Astrocyte (in vitro differentiated cells and primary cell): ENCODE results near the gene PCDHB10. TPM values are rescaled to one million over a fixed set of nuclear protein-coding genes. Genes with fewer than 3 reads are reported as not detected.
"Not testable (repeated sequence)": the region's sequence is repeated elsewhere in the genome, so short reads cannot be mapped to it uniquely, and the experiment has no call there.

Source experiments
- DNase-seq: peaks from one replicate; pipeline ENCODE4 v3.0.0-alpha.2; 2010; ENCODE audit warnings: low read depth
- FAIRE-seq: peaks from 2 replicates; lab custom pipeline; 2011; peaks lifted over from hg19 to GRCh38; lab: Jason Lieb, UNC
- H2AFZ ChIP-seq: 2 replicates; pipeline ENCODE4 v1.6.0; 2012; ENCODE audit warnings: low read depth, low read length, inconsistent platforms
- H3K27ac ChIP-seq: 2 replicates; pipeline ENCODE4 v1.5.1; 2011; ENCODE audit warnings: low read depth, low read length, inconsistent platforms
- H3K27me3 ChIP-seq: 2 replicates; pipeline ENCODE4 v1.6.0; 2011; ENCODE audit warnings: low read length, inconsistent platforms; ENCODE audit not compliant: insufficient read depth
- H3K36me3 ChIP-seq: 2 replicates; pipeline ENCODE4 v1.5.1; 2011; ENCODE audit warnings: low read length, inconsistent platforms; ENCODE audit not compliant: insufficient read depth
- H3K4me1 ChIP-seq: 2 replicates; pipeline ENCODE4 v1.5.1; 2011; ENCODE audit warnings: low read length, inconsistent platforms; ENCODE audit not compliant: insufficient read depth
- H3K4me2 ChIP-seq: 2 replicates; pipeline ENCODE4 v1.6.0; 2012; ENCODE audit warnings: low read length, inconsistent platforms
- H3K4me3 ChIP-seq: 2 replicates; pipeline ENCODE4 v1.5.1; 2011; ENCODE audit warnings: low read depth, mild to moderate bottlenecking, low read length, inconsistent platforms; ENCODE audit not compliant: insufficient read depth
- H3K79me2 ChIP-seq: 2 replicates; pipeline ENCODE4 v1.6.0; 2012; ENCODE audit warnings: mild to moderate bottlenecking, low read length, inconsistent platforms; ENCODE audit not compliant: insufficient read depth
- H3K9ac ChIP-seq: 2 replicates; pipeline ENCODE4 v1.6.0; 2012; ENCODE audit warnings: mild to moderate bottlenecking, low read length, inconsistent platforms
- H3K9me3 ChIP-seq: 2 replicates; pipeline ENCODE4 v1.5.1; 2012; ENCODE audit warnings: low read depth, mild to moderate bottlenecking, low read length, inconsistent platforms; ENCODE audit not compliant: insufficient read depth
- H4K20me1 ChIP-seq: 2 replicates; pipeline ENCODE4 v1.6.0; 2012; ENCODE audit warnings: low read length, inconsistent platforms; ENCODE audit not compliant: insufficient read depth
- H3K27ac Mint-ChIP-seq: one replicate; pipeline ENCODE4 v1.8.0; 2021; ENCODE audit warnings: mild to moderate bottlenecking, mixed read lengths; ENCODE audit not compliant: unreplicated experiment
- H3K27me3 Mint-ChIP-seq: one replicate; pipeline ENCODE4 v1.8.0; 2021; ENCODE audit warnings: low read depth, mixed read lengths; ENCODE audit not compliant: unreplicated experiment
- H3K36me3 Mint-ChIP-seq: one replicate; pipeline ENCODE4 v1.8.0; 2021; ENCODE audit warnings: low read depth, mixed read lengths; ENCODE audit not compliant: unreplicated experiment
- H3K4me1 Mint-ChIP-seq: one replicate; pipeline ENCODE4 v1.8.0; 2021; ENCODE audit warnings: low read depth, mixed read lengths; ENCODE audit not compliant: unreplicated experiment
- H3K4me3 Mint-ChIP-seq: one replicate; pipeline ENCODE4 v1.8.0; 2021; ENCODE audit warnings: mild to moderate bottlenecking, moderate library complexity, mixed read lengths; ENCODE audit not compliant: unreplicated experiment
- H3K9me3 Mint-ChIP-seq: one replicate; pipeline ENCODE4 v1.8.0; 2021; ENCODE audit warnings: mild to moderate bottlenecking, mixed read lengths; ENCODE audit not compliant: unreplicated experiment
- CTCF ChIP-seq: IDR thresholded peaks from 2 replicates; pipeline ENCODE4 v1.5.1; 2011; ENCODE audit warnings: low read depth, mild to moderate bottlenecking, inconsistent platforms, low read length, moderate library complexity; ENCODE audit not compliant: insufficient read depth
- EZH2 ChIP-seq: IDR thresholded peaks from 2 replicates; pipeline ENCODE4 v1.6.1; 2012; ENCODE audit warnings: mild to moderate bottlenecking, low read length, inconsistent platforms; ENCODE audit not compliant: insufficient read depth
- total RNA-seq: library from RNA; stranded (reverse); gene quantifications from 2 replicates; pipeline ENCODE4 v1.2.1, GENCODE V29; 2021

The PCDHB10 gene
- total RNA-seq, 1 donor from 2014 or later: 6.4 TPM

- H3K36me3 Mint-ChIP-seq: peaks cover 12% of the 10 kb centered on the region
- Histone ChIP-seq H3K27ac (no peak overlapping the region), H4K20me1 (no peaks in the 10 kb centered on the region), H3K4me2 (no peak overlapping the region), H3K9me3 (peaks cover 9% of the 10 kb centered on the region), H3K79me2 (no peaks in the 10 kb centered on the region), H3K4me1 (no peaks in the 10 kb centered on the region), H3K4me3 (no peak overlapping the region), H3K36me3 (no peaks in the 10 kb centered on the region), H2AFZ (no peak overlapping the region), H3K27me3 (no peaks in the 10 kb centered on the region), H3K9ac (no peak overlapping the region)
- FAIRE-seq (no peak), DNase-seq (no peak)
- H3K4me3 Mint-ChIP-seq: no peak overlapping the region
- no peaks in the 10 kb centered on the region for H3K4me1 Mint-ChIP-seq
- TF ChIP-seq CTCF: no peak
- no peak for TF ChIP-seq EZH2
- no peak overlapping the region for H3K27ac Mint-ChIP-seq
- peaks cover 16% of the 10 kb centered on the region for H3K9me3 Mint-ChIP-seq
- no peaks in the 10 kb centered on the region for H3K27me3 Mint-ChIP-seq
These were observed 41.7 kb upstream of the PCDHB10 start for GRCh38 chr5:141150224-141150992.

GRCh38 chr5:141150993-141151325, 41.2 kb upstream of the PCDHB10 start:
- no peak for TF ChIP-seq EZH2
- no peaks in the 10 kb centered on the region for H3K79me2 ChIP-seq
- no peaks in the 10 kb centered on the region for H3K4me1 ChIP-seq
- peaks cover 9% of the 10 kb centered on the region for H3K9me3 ChIP-seq
- H3K27me3 ChIP-seq: no peaks in the 10 kb centered on the region
- H3K36me3 ChIP-seq: no peaks in the 10 kb centered on the region
- H4K20me1 ChIP-seq: no peaks in the 10 kb centered on the region
- no peak overlapping the region for H3K27ac ChIP-seq
- no peak overlapping the region for H3K27ac Mint-ChIP-seq
- DNase-seq (no peak), FAIRE-seq (no peak)
- no peak overlapping the region for H2AFZ ChIP-seq
- H3K9ac ChIP-seq: no peak overlapping the region
- no peak overlapping the region for H3K4me2 ChIP-seq
- H3K9me3 Mint-ChIP-seq: peaks cover 16% of the 10 kb centered on the region
- H3K4me1 Mint-ChIP-seq: no peaks in the 10 kb centered on the region
- H3K4me3 ChIP-seq: no peak overlapping the region
- no peak overlapping the region for H3K4me3 Mint-ChIP-seq
- peaks cover 12% of the 10 kb centered on the region for H3K36me3 Mint-ChIP-seq
- no peaks in the 10 kb centered on the region for H3K27me3 Mint-ChIP-seq

GRCh38 chr5:141151632-141152031, 40.5 kb upstream of the PCDHB10 start:
- not testable (repeated sequence) for H3K4me3 ChIP-seq, H3K27me3 ChIP-seq, H3K4me1 ChIP-seq, H2AFZ ChIP-seq, H3K27ac Mint-ChIP-seq, DNase-seq, H4K20me1 ChIP-seq, H3K9ac ChIP-seq, H3K36me3 ChIP-seq, H3K79me2 ChIP-seq, H3K4me1 Mint-ChIP-seq, H3K27me3 Mint-ChIP-seq, H3K27ac ChIP-seq, H3K4me2 ChIP-seq, FAIRE-seq, H3K4me3 Mint-ChIP-seq
- peaks cover 19% of the 10 kb centered on the region for H3K9me3 Mint-ChIP-seq
- peaks cover 15% of the 10 kb centered on the region for H3K9me3 ChIP-seq
- peaks cover 12% of the 10 kb centered on the region for H3K36me3 Mint-ChIP-seq

GRCh38 chr5:141152096-141152495, 40.1 kb upstream of the PCDHB10 start:
- not testable (repeated sequence) for H3K79me2 ChIP-seq, H3K4me3 ChIP-seq, H2AFZ ChIP-seq, H3K27me3 ChIP-seq, H3K4me1 Mint-ChIP-seq, H3K36me3 ChIP-seq, H3K9ac ChIP-seq, FAIRE-seq, H4K20me1 ChIP-seq, H3K27ac ChIP-seq, H3K4me3 Mint-ChIP-seq, H3K27ac Mint-ChIP-seq, DNase-seq, H3K4me2 ChIP-seq, H3K4me1 ChIP-seq, H3K27me3 Mint-ChIP-seq
- Mint-ChIP-seq H3K36me3 (peaks cover 13% of the 10 kb centered on the region), H3K9me3 (peaks cover 23% of the 10 kb centered on the region)
- H3K9me3 ChIP-seq: peaks cover 18% of the 10 kb centered on the region
